ENCODE measurements around the gene SDCBP2.

GRCh38 chr20:1295276-1295930 is 33.5 kb downstream of the SDCBP2 start:
- TF ChIP-seq FUBP1 (CRISPR knock-in tag; IDR thresholded peaks at IDR 0.05; ENCODE audit: borderline replicate concordance) = no peak
- TF ChIP-seq AFF4 (CRISPR knock-in tag; IDR thresholded peaks at IDR 0.05) = no peak
- no peak for TF ChIP-seq PAF1 (CRISPR knock-in tag; IDR thresholded peaks at IDR 0.05)
- no peak for TF ChIP-seq KDM1A (CRISPR knock-in tag; IDR thresholded peaks at IDR 0.05)
- no peak for TF ChIP-seq EHMT2 (IDR thresholded peaks at IDR 0.05; ENCODE audit: borderline replicate concordance, low read depth, low read length)
- TF ChIP-seq MAFF (IDR thresholded peaks at IDR 0.05; ENCODE audit: low read depth, low read length) = no peak
- no peak for TF ChIP-seq ZNF232 (CRISPR knock-in tag; IDR thresholded peaks at IDR 0.05; ENCODE audit: borderline replicate concordance)
- TF ChIP-seq ZBTB14 (CRISPR knock-in tag; IDR thresholded peaks at IDR 0.05) = no peak
